ENCODE results near the gene FER. TPM values are rescaled to one million over a fixed set of nuclear protein-coding genes. Genes with fewer than 3 reads are reported as not detected.

The FER gene
- total and polyA plus RNA-seq, 2 of the 8 experiments (the other 6 are each of a cell fraction or from before 2014, with no cell fraction given): 1.3 to 15.8 TPM

- H3K27ac ChIP-seq (ENCODE audit: low read depth, low read length): no peak overlapping the region
- no peak overlapping the region for H4K91ac ChIP-seq (replicated peaks; ENCODE audit: insufficient read length, low read length)
- WGBS, 2 experiments (ENCODE audit: extremely low coverage in 1 of 2, insufficient coverage in 1 of 2, insufficient read length in 1 of 2, insufficient replicate concordance in 2 of 2, low coverage in 1 of 2, low lambda C conversion rate in 2 of 2, missing lambda C conversion rate in 1 of 2): 96% methylated on average over 2 of the region's 2 CpGs; no CpG with 5 or more reads in 1 of the 2 experiments
- no peaks in the 10 kb centered on the region for H3K4me1 ChIP-seq (replicated peaks in 1 of 4; ENCODE audit: control insufficient read depth in 3 of 4, insufficient read depth in 4 of 4, low read length in 3 of 4)
- ChIA-PET POLR2A (ENCODE audit: partially characterized antibody) (no interaction called here), CTCF (ENCODE audit: partially characterized antibody) (no interaction called here)
- FAIRE-seq (no peak), DNase-seq (ENCODE audit: low read depth in 1 of 2, low spot score in 2 of 2) (no peak)
- no peaks in the 10 kb centered on the region for H4K20me1 ChIP-seq (replicated peaks in 1 of 2; ENCODE audit: control insufficient read depth in 1 of 2, insufficient read depth in 2 of 2, low read length in 2 of 2)
- H3K79me2 ChIP-seq (ENCODE audit: control insufficient read depth in 1 of 2, insufficient read depth in 2 of 2, low read length in 2 of 2): no peaks in the 10 kb centered on the region
- H3K23ac ChIP-seq (ENCODE audit: insufficient read length): no peak overlapping the region
- no peak overlapping the region for H2AK5ac ChIP-seq (ENCODE audit: low read depth, low read length)
- H3K4me2 ChIP-seq (ENCODE audit: insufficient read depth in 1 of 2, low read depth in 2 of 2, low read length in 2 of 2): no peak overlapping the region
- no peak overlapping the region for H2BK12ac ChIP-seq (ENCODE audit: low read depth, low read length)
- H2BK120ac ChIP-seq (replicated peaks; ENCODE audit: low read depth, low read length): no peak overlapping the region
- H3K4me3 ChIP-seq (ENCODE audit: extremely low read depth in 1 of 4, insufficient read depth in 2 of 4, low read depth in 3 of 4, low read length in 4 of 4): no peak overlapping the region
- H2BK15ac ChIP-seq (ENCODE audit: low read length): no peak overlapping the region
- H3K18ac ChIP-seq (ENCODE audit: extremely low read depth, low read length): no peak overlapping the region
- no peak overlapping the region for H3K14ac ChIP-seq (ENCODE audit: insufficient read length)
- H4K5ac ChIP-seq (ENCODE audit: insufficient read length, low read depth, low read length): no peak overlapping the region
- no peaks in the 10 kb centered on the region for H3K36me3 ChIP-seq (ENCODE audit: control insufficient read depth in 2 of 4, insufficient read depth in 4 of 4, low read length in 3 of 4)
- no peaks in the 10 kb centered on the region for H3K23me2 ChIP-seq (ENCODE audit: low read depth, low read length)
- H3K27me3 ChIP-seq (replicated peaks in 1 of 4; ENCODE audit: control insufficient read depth in 3 of 4, extremely low read depth in 1 of 4, insufficient read depth in 3 of 4, low read length in 3 of 4): no peaks in the 10 kb centered on the region
- no peak overlapping the region for H2BK20ac ChIP-seq (ENCODE audit: low read length)
- no peak overlapping the region for H3K9ac ChIP-seq (replicated peaks in 1 of 4; ENCODE audit: extremely low read depth in 1 of 4, low read depth in 3 of 4, low read length in 3 of 4)
- H2BK5ac ChIP-seq (ENCODE audit: low read depth, low read length): 0 out of 2 replicates have a peak overlapping the region, but pooled peaks have one; percentile 8
- H2AFZ ChIP-seq (ENCODE audit: low read length): no peak overlapping the region
- H3K4ac ChIP-seq (replicated peaks; ENCODE audit: insufficient read length, low read depth, low read length): no peak overlapping the region
- no peak overlapping the region for H3K56ac ChIP-seq (replicated peaks; ENCODE audit: insufficient read length, low read depth, low read length)
- no peak overlapping the region for H4K8ac ChIP-seq (ENCODE audit: extremely low read depth, insufficient read depth, low read length)
- H3K79me1 ChIP-seq (ENCODE audit: low read depth, low read length): no peaks in the 10 kb centered on the region
- H3K9me3 ChIP-seq (ENCODE audit: insufficient read depth in 2 of 2, low read depth in 1 of 2, low read length in 1 of 2): no peaks in the 10 kb centered on the region
- TF ChIP-seq CHD1 (IDR thresholded peaks at IDR 0.05; ENCODE audit: low read depth, low read length) (no peak), EZH2 (IDR thresholded peaks at IDR 0.05; ENCODE audit: low read depth, low read length, severe bottlenecking) (no peak), ATF3 (IDR thresholded peaks at IDR 0.05; ENCODE audit: insufficient read depth, low read depth, low read length) (no peak), KDM4A (IDR thresholded peaks at IDR 0.05; ENCODE audit: low read depth, low read length, severe bottlenecking) (no peak), NANOG (IDR thresholded peaks at IDR 0.05; ENCODE audit: insufficient read depth, low read depth, low read length, poor library complexity, severe bottlenecking) (no peak), EGR1 (IDR thresholded peaks at IDR 0.05; ENCODE audit: borderline replicate concordance, low read depth, low read length) (no peak), NRF1 (IDR thresholded peaks at IDR 0.05; ENCODE audit: low read depth, low read length) (no peak), RFX5 (IDR thresholded peaks at IDR 0.05; ENCODE audit: borderline replicate concordance, low read depth, low read length) (no peak), SAP30 (IDR thresholded peaks at IDR 0.05; ENCODE audit: insufficient read depth, insufficient replicate concordance, low read length) (no peak), ATF2 (IDR thresholded peaks at IDR 0.05; ENCODE audit: low read length) (no peak), TCF12 (IDR thresholded peaks at IDR 0.05; ENCODE audit: low read depth, low read length) (no peak)
- TF ChIP-seq, protein P1, sequence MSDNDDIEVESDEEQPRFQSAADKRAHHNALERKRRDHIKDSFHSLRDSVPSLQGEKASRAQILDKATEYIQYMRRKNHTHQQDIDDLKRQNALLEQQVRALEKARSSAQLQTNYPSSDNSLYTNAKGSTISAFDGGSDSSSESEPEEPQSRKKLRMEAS (IDR thresholded peaks at IDR 0.05): no peak
Observed at GRCh38 chr5:108797396-108797795, 49.7 kb downstream of the FER start.
